IPS-NIHi7 (cell line): ENCODE measurements around the gene ITGB2.

ENCODE experiments used
- DNase-seq: peaks from one replicate; pipeline ENCODE4 v3.0.0; 2012; ENCODE audit warnings: mixed read lengths; ENCODE audit errors: extremely low spot score

Gene ITGB2

DNA sequence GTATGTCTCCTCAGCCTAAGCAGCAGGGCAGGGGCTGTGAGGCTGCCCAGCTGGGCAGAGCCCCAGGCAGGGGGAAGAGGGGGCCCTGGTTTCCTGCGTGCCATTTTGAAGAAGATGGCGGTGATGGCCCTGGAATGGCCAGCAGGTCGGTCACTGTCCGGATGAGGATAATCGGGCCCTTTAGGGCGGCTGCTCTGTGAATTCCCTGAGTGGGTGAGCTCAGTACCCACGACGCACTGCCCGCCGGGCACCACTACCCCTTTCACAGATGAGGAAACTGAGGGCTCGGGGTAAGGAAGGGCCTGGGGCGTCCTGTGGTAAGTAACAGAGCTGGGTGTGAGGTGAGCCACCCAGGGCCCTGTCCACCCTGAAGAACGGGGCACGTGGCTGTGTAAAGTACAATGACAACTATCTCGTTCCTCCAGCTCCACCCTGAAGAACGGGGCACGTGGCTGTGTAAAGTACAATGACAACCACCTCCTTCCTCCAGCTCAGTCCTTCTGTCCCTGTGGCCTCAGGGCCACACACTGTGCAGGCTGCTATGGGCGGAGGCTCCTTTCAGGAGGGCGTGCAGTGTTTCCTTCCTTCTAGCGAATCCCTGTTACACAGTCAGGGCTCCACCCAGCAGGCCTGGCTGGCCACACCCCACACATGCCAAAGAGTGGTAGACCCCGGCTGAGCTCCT lies 23.2 kb downstream of the ITGB2 start:
- DNase-seq = peak; percentile 59

DNA sequence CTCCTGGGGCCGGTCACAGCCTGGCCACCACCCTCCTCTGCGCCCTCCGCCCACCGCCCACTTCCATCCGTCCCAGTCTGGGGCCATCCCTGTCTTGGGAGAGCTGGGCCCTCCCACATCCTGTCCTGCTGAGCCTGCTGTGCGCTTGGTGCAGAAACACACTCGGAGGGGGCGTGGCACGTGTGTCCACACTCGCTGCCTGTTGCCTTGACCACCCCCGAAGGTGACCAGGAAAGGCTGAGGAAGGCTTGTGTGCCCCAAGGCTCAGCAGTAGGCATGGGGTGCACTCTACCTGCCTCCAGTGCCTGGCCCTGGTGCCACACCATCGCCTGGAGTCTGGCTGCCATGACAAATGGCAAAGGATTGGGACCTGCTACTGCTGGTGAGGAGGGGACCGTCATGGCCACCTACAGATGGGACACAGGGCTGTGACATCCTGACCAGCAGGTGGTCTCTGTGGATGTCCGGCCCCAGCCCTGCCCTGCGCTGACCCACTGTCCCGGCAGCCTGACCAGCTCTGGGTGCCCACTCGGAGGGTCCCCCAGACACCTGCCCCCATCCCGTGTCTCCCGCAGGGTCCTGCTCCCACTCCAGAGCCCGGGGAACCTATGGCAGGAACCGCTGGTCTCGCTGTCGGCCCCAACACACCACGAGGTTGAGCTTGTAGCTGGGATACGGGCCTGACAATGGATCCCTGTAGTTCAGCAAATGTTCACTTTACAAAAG lies 24.0 kb downstream of the ITGB2 start:
- no peak for DNase-seq

DNA sequence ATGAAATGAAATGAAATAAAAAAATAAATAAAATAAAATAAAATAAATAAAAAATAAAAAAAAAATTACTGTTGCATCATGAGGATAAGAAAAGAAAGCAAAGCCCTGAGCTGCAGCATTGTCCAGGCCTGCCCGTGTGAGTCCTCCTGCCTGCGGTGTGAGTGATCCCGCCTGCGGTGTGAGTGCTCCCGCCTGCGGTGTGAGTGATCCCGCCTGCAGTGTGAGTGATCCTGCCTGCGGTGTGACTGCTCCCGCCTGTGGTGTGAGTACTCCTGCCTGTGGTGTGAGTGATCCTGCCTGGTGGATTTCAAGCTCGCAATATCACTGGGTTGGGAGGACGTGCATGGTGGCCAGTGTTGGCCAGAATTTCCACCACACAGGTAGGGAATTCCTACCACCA lies 24.8 kb downstream of the ITGB2 start:
- DNase-seq = no peak

DNA sequence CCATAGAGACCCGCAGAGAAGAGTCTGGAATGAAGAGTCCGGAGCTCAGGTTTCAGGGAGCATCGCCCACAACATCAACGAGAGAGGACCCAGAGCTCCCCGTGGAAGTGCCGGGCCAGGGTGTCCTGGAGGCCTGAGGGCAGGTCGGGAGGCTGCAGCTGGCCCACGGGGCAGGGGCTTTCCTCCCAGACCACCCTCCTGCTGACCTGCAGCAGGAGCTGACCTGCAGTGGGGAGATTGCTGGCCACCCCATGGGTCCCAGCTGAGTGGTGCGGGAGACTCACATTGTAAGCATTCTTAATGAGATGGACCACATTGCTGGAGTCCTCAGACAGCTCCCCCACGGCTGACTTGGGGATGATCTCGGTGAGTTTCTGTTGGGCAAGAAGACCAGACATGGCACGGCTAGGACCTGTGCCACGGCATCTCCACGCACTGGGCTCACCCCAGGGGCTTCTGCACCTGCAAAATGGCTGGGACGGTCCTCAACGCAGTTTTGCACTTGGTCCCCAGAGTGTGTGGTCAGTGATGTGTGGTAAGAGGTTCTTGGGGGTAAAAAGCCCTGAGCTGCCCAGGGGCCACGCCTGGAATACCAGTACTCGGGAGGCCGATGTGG lies 25.9 kb downstream of the ITGB2 start:
- no peak for DNase-seq

DNA sequence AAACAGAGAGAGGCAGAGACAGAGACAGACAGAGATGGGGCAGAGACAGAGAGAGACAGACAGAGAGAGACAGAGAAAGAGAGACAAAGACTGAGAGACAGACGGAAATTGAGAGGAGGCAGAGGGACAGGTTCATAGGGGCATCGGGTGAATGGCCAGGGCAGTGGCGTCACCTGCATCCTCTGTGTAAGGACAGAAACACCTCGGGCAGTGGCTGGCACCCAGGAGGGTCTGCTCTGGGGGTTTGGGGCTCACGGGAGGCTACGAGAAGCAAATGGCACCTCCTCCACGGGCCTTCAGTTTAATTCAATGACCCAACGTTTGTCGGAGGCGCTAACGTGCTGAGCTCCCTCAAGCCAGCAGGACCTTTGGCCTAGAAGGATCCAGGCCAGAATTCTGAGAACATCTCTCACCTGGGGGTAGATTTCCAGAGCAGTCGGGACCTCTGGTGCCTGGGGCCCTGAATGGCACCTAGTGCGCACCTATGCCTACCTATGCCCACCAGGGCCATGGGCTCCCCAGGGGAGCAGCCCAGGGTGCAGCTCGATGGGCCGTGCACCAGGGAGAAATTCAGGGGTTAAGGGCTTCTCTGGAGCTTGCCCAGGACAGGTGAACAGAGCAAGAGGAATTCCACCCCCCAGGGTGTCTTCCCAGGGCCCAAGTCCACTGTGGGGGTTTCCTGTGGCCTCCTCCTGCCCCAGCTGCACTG lies 26.6 kb downstream of the ITGB2 start:
- no peak for DNase-seq

DNA sequence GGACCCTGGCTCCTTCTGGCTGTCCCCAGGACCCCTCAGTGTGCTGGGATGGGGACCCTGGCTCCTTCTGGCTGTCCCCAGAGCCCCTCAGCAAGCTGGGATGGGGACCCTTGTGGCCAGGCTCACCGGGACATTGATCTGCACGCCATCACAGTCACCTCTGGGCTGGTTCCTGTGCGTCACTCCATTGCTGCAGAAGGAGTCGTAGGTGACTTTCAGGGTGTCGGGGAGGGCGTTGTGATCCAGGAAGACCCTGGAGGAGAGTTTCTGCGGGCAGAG lies 27.5 kb downstream of the ITGB2 start:
- DNase-seq = no peak

DNA sequence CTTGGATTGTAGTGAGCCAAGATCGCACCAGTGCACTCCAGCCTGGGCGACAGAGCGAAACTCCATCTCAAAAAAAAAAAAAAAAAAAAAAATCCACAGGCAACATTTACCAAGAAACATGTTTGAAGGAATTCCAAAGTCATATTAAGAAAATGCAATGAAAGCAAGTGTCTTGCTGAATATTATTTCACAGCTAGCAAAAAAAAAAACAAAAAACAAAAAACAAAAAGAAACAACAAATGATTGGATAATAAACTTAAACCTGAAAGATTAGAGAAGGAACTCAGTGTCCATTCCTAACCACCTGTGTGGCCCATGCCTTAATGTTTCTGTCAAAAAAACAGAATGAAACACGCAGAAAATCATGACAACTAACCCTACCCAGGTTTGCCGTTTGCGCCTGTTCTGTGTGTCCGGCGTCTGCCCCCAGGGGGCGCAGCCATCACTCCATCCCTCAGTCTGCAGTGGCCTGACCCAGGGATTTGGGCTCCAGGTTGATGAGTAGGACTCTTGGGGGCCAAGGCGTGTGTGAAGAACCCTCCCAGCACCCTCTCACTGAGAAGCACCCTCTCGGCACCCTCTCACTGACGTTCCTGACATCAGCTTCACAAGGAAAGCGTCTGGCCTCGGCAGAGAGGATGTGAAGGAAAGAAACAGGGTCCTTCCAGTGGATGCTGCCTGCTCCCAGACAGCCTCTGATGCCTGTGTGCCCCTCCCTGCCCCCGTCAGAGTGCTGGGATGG lies 28.0 kb downstream of the ITGB2 start:
- peak; percentile 76 for DNase-seq

DNA sequence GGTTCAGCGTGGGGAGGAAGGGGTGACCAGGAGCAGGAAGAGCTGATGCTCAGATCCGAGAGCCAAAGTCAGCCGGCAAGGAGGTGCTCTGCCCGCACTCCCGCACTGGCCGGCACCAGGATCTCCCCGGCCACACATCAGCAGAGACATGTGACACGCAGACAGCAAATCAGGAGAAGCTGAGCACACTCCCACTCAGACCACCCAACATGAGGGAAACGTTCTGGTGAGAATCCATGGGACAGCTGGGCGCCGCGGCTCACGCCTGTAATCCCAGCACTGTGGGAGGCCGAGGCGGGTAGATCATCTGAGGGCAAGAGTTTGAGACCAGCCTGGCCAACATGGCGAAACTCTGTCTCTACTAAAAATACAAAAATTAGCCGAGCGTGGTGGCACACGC lies 28.6 kb downstream of the ITGB2 start:
- DNase-seq = no peak

DNA sequence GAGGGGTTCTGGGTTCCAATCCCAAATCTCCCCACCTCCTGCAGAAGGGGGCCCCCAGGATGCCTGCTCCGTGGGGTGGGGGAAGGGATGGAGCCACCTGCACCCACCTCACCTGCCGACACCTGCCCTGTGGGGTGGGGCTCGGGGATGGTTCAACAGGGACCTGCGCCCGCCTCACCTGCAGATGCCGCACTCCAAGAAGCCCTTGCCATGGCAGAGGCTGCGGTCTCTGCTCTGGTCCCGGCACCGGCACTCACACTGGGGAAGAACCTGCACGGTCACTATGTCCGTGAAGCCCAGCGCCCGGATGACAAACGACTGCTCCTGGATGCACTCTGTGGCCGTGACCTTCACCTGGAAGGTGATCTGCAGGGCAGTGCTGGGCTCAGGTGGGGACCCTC lies 29.1 kb downstream of the ITGB2 start:
- DNase-seq = no peak

DNA sequence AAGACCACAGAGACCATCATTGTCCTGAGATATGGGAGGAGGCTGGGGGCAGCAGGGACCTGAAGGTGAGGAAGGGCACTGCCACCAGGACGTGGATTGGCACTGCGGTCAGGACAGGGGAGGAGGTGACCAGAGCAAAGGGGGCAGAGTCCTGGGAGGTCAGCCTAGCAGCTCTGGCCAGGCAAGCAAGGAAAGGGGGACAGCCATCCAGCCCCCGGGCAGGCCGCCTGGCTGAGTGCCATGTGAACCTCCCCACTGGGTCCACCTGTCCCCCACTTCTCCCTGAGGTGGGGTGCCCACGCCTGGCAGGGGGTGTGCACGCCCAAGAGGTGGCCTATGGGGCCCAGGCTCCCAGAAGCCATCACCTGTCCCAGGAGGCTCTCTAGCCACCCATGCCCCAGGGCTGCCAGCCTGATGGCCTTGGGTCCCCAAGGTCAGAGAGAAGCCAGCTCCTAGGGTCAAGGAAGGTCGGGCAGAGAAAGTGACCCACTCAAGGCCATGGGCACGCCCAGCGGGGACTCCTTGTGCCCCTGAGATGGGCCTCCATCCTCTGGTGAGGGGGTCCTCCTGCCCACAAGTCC lies 29.6 kb downstream of the ITGB2 start:
- DNase-seq = no peak

DNA sequence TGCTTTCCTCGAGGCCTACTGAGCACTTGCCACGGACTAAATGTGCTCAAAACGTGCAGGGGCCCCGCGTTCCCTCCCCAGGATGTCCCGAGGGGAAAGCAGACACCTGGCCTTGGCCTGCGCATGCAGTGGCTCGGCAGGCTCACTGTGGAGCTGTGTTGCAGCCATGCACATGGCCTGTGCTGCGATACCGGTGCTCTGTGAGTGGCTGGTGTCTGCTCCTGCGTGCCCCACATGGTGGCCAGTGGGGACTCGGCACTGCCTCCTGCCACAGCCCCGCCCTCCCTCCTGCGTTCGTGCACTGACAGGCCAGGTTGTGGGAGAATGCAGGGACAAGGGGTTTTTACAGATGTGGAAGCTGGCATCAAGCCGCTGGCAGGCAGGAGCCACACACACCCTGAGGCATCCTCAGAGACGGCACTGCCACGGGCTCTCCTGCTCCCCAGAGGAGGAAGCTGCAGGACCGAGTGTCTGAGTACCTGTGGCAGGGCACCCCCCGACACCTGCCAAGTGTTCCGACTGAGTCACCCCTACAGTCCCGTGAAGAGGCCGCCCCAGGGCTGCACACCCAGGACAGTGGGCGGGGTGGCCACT lies 30.3 kb downstream of the ITGB2 start:
- DNase-seq = no peak

DNA sequence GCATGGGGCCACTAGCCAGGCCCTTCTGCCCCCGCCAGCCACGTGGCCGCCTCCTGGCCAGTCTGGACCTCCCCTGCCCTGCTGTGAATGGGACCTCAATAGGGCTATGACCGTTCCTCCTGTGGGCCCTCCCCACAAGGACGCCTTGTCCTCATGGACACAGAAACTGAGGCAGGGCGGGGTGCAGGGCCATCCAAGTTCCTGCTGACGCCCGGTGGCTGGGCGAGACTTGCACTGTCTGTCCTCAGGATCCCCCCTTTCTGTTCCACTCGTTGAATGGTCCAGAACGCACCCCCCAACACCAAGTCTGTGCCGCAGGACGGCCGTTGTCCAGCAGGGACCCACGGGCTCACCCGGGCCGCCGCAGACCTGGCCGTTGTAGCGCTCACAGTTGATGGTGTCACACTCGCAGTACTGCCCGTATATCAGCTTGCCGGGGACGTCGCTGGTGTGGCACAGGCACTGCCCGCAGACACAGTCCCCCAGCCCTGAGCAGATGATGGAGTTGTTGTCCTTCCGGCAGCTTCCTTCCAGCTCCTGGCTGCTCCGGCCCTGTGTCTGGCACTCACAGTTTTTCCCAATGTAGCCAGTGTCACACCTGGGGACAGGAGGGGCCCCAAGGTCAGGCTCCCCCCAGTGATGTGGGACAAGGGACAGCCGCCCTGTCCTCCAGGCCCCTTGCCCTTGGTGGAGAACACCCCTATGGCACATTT lies 30.9 kb downstream of the ITGB2 start:
- DNase-seq = no peak

DNA sequence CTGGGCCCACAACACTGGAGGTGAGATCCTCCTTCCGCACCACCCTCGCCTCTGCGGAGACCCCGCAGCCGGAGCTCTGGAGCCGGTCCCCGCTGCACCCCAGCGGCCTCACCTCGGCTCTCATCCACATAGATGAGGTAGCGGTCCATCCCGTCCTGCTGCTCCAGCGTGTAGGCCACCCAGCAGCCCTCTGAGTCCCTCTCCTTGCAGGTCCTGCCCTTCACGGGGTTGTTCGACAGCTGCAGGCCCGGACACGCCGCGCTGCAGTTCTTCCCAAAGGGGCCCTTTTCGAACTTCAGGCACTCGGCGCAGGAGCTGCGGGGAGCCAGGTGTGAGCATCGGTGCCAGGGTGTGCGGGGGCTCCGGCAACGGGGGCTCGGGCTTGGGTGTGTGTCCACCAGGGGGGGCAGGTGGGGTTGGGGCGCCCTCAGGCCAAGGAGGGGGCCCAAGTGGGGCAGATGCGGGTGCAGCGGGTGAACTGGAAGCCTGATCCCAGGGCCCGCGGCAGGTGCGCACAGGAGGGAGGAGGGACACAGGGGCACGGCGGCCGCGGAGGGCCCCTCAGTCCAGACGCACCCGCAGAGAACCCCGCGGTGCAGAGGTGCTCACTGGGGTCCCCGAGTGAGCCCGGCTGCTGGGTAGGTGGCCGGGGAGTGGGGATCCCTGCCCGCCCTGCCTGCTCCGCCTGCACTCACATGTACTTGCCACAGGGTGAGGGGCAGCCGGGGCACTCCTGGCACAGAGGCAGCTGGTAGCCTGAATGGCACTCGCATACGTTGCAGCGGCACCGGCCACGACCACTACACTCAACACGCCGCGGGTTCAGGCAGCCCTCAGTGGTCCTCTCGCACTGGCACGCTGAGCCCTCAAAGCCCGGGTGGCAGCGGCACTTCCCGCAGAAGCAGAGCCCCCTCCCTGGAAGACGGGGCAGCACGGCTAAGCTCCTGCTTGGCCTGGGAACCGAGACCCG lies 31.8 kb downstream of the ITGB2 start:
- no peak for DNase-seq

DNA sequence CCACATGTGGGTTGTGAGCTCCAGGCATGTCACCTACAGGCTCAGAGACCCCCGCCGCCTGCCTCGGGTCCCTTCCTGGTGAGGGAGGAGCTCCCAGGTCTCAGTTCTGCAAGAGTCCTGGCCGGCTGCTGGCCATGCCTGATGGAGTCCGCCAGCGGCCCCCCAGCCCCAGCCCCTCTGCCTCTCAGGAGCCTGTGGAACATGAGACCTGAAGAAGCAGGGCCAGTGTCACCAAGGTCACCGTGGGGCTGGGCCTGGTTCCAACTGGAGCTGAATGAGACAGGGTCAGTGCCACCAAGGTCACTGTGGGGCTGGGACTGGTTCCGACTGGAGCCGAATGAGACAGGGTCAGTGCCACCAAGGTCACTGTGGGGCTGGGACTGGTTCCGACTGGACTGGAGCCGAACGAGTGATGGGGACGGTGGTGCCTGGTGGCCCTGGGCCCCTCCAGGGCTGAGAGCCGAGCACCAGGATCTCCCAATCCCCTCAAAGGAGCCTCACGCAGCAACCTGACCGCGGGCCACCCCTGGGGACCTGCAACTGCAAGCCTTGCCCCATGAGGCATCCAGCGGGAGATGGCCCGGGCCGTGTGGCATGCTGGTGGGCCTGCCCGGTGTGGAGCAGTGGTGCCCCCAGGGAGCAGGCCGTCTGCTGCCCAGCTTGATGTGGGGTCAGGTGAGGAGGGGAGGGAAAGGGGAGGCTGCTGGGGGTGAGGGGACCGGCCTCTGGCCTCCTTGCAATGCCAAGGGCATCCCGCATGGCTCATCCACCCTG lies 32.7 kb downstream of the ITGB2 start:
- DNase-seq = no peak

DNA sequence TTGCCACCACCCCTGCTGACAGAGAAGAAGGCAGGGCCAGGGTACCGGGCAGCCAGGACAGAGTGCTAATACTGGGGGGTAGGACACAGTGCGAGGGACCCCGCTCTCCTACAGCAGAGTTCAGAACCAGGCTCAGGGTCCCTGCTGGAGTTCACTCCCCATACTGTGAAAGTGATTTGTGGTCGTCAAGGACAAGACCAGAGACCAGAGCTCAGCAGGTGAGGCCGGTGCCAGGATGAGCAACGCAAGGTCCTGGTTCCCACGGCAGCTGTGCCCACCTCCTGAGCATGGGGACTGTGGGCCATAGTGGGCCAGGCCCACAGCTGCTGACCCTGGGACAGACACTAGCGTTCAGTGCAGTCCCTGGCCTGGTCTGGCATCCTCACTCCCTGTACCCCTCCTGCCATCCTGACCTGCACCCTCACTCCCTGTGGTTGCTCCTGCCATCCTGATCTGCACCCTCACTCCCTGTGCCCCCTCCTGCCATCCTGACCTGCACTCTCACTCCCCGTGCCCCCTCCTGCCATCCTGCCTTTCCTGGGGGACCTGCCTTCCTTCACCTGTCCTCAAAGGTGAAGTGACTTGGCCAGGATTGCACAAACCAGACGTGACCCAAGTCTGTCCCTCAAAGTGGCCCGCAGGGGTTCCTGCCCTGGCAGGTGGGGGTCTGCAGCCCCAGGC lies 33.4 kb downstream of the ITGB2 start:
- no peak for DNase-seq

DNA sequence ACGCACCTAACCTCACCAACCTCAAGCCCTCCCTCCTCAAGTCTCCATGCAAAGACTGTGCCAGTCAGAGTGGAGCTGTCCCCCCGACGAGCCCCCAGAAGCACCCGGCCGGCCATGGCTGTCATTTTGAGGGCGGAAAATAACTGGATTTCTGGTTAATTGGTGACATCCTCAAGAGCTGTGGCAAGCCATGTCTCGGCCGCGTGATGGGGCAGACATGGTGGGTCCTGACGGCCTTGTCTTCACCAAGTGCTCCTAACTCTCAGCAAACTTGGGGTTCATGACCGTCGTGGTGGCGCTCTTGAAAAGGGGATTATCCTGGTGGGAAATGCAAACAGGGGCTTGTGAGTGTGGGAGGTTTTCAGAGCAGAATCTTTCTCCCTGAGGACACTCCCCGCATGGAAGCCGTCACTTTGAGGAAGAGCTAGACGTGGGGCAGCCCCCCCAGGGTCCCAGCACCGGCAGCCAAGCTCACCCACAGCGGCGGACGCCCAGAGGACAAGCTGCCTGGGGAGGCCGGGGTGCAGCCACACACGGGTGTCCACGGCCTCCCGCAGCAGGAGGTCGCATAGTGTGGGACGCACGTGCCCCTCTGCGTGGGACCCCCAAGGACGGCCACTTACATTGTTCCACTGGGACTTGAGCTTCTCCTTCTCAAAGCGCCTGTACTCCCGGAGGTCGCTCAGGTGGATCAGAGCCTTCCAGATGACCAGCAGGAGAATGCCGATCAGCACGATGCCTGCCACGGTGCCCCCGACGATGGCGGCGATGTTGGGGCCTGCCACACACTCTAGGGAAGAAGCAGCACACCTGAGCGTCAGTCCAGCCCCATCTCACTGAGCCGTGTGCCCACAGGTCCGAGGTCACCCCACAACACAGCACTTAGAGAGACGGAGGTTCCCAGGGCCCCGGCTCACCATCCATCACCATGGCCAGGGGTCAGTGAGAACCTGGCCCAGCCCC lies 34.3 kb downstream of the ITGB2 start:
- no peak for DNase-seq

DNA sequence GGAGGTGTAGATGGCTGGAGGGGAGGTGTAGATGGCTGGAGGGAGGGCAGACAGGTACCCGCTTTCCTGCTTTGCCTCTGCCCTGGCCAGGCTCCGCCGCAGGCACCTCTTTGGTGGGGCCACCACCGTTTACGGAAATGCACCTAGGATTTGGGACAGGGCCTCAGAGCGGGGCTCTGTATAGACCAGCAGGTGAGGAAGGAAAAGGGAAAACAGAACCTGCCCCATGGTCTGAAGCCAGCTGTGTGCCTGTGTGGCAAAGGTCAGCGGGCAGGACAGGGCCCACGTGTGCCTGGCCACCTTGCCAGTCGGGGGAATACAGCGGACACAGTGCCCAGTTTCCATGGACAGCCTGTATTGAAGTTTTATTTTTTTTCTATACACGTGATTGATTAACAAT lies 35.1 kb downstream of the ITGB2 start:
- DNase-seq = no peak
